ENCODE results near the gene EME1.

DNA sequence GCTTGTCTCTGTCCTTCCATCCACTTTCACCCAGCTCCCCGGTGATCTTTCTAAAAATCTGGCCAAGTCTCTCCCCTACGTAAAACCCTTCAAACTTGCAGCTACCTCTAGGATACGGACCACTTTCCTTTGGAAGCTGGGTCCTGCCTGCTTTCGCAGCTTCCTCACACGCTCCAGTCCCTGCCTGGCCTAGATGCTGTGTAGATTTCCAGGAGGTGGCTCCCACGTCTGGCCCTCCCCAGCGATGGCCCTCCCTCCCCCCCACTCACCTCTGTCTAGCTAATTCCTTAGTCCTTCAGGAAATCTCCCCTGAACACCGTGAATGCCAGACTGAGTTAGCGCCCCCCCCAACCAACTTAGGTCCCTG is 24.9 kb downstream of the EME1 start:
- TF ChIP-seq, protein P1, sequence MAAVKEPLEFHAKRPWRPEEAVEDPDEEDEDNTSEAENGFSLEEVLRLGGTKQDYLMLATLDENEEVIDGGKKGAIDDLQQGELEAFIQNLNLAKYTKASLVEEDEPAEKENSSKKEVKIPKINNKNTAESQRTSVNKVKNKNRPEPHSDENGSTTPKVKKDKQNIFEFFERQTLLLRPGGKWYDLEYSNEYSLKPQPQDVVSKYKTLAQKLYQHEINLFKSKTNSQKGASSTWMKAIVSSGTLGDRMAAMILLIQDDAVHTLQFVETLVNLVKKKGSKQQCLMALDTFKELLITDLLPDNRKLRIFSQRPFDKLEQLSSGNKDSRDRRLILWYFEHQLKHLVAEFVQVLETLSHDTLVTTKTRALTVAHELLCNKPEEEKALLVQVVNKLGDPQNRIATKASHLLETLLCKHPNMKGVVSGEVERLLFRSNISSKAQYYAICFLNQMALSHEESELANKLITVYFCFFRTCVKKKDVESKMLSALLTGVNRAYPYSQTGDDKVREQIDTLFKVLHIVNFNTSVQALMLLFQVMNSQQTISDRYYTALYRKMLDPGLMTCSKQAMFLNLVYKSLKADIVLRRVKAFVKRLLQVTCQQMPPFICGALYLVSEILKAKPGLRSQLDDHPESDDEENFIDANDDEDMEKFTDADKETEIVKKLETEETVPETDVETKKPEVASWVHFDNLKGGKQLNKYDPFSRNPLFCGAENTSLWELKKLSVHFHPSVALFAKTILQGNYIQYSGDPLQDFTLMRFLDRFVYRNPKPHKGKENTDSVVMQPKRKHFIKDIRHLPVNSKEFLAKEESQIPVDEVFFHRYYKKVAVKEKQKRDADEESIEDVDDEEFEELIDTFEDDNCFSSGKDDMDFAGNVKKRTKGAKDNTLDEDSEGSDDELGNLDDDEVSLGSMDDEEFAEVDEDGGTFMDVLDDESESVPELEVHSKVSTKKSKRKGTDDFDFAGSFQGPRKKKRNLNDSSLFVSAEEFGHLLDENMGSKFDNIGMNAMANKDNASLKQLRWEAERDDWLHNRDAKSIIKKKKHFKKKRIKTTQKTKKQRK (IDR thresholded peaks at IDR 0.05; ENCODE audit: low read length): no peak
- TF ChIP-seq, protein P2, sequence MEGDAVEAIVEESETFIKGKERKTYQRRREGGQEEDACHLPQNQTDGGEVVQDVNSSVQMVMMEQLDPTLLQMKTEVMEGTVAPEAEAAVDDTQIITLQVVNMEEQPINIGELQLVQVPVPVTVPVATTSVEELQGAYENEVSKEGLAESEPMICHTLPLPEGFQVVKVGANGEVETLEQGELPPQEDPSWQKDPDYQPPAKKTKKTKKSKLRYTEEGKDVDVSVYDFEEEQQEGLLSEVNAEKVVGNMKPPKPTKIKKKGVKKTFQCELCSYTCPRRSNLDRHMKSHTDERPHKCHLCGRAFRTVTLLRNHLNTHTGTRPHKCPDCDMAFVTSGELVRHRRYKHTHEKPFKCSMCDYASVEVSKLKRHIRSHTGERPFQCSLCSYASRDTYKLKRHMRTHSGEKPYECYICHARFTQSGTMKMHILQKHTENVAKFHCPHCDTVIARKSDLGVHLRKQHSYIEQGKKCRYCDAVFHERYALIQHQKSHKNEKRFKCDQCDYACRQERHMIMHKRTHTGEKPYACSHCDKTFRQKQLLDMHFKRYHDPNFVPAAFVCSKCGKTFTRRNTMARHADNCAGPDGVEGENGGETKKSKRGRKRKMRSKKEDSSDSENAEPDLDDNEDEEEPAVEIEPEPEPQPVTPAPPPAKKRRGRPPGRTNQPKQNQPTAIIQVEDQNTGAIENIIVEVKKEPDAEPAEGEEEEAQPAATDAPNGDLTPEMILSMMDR (CRISPR knock-in tag; IDR thresholded peaks at IDR 0.05): no peak
- TF ChIP-seq JUND (CRISPR knock-in tag; IDR thresholded peaks at IDR 0.05) (no peak), POLR2A (IDR thresholded peaks at IDR 0.05; ENCODE audit: insufficient read depth in 1 of 2, low read depth in 2 of 2, low read length in 2 of 2) (no peak), PHB2 (IDR thresholded peaks at IDR 0.05; ENCODE audit: partially characterized antibody) (no peak), NFIC (IDR thresholded peaks at IDR 0.05; ENCODE audit: low read length) (no peak), ZNF274 (CRISPR knock-in tag; IDR thresholded peaks at IDR 0.05) (no peak), PAX8 (CRISPR knock-in tag; IDR thresholded peaks at IDR 0.05; ENCODE audit: borderline replicate concordance) (no peak), HOXA7 (CRISPR knock-in tag; IDR thresholded peaks at IDR 0.05) (no peak), GABPA (IDR thresholded peaks at IDR 0.05; ENCODE audit: low read depth, low read length) (no peak), GABPA (CRISPR knock-in tag; IDR thresholded peaks at IDR 0.05; ENCODE audit: low read depth) (no peak), SNAPC2 (CRISPR knock-in tag; IDR thresholded peaks at IDR 0.05) (no peak)
- TF ChIP-seq, protein P3, sequence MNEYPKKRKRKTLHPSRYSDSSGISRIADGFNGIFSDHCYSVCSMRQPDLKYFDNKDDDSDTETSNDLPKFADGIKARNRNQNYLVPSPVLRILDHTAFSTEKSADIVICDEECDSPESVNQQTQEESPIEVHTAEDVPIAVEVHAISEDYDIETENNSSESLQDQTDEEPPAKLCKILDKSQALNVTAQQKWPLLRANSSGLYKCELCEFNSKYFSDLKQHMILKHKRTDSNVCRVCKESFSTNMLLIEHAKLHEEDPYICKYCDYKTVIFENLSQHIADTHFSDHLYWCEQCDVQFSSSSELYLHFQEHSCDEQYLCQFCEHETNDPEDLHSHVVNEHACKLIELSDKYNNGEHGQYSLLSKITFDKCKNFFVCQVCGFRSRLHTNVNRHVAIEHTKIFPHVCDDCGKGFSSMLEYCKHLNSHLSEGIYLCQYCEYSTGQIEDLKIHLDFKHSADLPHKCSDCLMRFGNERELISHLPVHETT (CRISPR knock-in tag; conservative IDR thresholded peaks at IDR 0.05): no peak
